CD4-positive, alpha-beta T cell treated with Interleukin-6 for 4 hours (primary cell): ENCODE results near the gene WFIKKN1.

Source experiments
- DNase-seq: peaks from one replicate; pipeline ENCODE4 v3.0.0-alpha.2; 2020; ENCODE audit warnings: mixed read lengths

The WFIKKN1 gene, protein sequence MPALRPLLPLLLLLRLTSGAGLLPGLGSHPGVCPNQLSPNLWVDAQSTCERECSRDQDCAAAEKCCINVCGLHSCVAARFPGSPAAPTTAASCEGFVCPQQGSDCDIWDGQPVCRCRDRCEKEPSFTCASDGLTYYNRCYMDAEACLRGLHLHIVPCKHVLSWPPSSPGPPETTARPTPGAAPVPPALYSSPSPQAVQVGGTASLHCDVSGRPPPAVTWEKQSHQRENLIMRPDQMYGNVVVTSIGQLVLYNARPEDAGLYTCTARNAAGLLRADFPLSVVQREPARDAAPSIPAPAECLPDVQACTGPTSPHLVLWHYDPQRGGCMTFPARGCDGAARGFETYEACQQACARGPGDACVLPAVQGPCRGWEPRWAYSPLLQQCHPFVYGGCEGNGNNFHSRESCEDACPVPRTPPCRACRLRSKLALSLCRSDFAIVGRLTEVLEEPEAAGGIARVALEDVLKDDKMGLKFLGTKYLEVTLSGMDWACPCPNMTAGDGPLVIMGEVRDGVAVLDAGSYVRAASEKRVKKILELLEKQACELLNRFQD

DNA sequence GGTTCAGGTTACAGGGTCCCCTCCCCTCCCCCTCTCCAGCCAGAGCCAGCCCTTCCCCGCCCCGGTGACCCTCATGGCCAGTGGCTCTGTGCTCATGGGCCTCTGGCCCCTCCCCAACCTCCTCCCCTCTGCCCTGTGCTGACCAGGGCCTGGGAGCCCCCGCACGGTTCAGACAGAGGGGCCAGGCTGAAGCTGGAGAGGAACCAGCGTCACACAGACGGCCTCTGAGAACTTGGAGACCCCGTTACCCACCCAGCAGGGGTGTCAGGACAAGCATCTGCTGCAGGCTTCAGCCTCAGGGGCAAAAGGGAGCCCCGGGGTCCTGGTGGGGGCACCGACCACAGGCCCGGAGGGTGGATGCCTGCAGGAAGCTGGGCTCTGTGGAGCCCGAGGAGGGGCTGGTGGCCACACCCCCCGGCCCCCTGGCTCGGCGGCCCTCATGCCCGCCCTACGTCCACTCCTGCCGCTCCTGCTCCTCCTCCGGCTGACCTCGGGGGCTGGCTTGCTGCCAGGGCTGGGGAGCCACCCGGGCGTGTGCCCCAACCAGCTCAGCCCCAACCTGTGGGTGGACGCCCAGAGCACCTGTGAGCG, at the start of gene WFIKKN1:
TSS of gene WFIKKN1 (plus strand) at position 171 of the 591 bp plus-strand sequence. CDS start at position 440, 269 bp downstream.
- no peak for DNase-seq

DNA sequence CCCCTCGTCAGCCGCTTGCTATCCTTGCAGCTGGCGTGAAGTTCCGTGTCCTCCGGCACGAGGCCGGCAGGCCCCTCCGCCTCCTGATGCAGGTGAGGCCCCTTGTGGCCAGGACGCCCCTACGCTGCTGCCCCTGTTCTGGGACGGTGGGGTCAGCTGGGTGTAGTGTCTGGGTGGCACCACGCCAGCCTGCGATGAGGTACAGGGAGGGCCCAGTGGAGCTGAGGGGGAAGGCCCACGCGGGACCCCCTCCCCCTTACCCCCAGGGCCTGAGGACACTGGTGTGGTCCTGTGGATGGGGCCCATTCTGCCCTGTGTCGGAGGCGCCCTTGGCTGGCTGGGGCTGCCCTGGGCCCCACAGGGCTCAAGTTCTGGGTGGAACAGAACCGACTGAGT, 48.6 kb upstream of the WFIKKN1 start:
- no peak for DNase-seq

DNA sequence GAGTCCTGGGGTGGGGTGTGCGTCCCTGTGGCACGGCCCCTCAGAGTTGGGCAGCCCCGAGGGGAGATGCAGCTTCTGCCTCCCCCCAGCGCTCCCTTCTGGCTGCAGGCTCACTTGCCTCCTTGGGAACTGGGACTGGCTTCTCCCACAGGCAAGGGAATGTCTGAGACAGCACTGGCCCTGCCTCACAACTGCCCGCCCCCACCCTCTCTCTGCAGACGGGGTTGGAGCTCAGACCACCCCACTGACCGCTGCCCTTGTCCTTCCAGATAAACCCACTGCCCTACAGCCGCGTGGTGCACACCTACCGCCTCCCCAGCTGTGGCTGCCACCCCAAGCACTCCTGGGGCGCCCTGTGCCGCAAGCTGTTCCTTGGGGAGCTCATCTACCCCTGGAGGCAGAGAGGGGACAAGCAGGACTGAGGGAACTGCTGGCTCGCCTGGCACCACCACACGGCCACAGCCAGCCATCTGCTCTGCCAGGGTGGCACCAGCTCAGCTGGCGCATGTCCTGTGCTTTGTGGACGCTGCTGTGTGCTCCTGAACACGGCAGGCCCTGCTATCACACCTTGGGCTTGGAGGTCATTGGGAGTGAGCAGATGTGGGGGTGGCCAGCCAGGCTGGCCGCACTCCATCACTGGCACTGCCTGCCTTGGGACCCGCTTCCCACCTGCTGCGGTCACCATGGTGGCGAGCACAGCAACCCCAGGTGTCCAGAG, 48.0 kb upstream of the WFIKKN1 start:
- DNase-seq, result no peak

DNA sequence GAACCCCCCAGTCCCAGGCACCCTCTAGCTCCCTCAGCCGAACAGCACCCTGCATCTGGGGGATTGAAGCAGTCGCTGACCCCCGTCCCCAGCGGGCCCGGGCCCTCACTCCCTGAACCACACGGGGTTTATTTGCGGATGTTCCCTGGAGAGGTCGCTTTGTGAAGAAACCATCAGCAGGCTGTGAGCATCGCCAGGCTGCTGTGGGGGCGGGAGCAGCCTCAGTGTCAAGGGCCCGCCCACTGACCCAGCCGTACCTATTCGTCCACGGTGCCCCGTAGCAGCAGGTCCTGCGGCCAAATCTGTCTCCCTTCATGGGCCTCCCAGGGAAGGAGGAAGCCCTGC, 47.3 kb upstream of the WFIKKN1 start:
- no peak for DNase-seq

DNA sequence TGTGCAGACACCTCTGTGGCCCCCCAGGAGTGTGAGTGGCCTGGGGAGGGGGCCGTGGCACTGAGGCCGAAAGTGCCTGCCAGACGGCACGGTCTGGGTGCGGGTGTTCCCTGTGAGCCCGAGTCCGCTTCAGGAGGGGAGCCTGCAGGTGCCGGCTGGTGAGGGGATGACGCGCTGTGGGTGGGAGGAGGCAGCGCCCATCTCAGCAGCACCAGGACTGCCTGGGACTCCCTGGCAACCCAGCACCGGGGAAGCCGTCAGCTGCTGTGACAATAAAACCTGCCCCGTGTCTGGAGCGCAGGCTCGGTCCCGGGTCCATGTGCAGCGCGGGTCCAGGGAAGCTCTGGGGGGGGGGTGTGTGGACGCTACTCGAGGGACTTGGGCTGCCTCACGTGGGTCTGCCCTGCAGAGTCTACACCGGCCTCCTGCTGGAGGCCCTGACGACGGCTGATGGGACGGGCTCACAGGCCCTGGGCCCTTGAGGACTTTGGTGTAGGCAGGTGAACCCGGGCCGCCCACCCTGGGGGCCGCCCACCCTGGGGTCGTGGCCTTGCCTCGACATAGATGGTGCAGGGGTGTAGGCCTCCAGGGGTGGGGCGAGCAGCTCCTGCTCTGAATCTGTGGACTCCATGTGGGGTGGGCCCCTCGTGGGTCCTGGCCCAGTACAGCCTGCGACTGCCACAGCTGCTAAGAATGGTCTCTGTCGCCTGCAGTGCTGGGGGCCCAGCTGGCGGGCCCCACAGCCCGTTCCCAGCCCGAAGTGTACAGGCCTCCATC, 46.8 kb upstream of the WFIKKN1 start:
- DNase-seq, result no peak

DNA sequence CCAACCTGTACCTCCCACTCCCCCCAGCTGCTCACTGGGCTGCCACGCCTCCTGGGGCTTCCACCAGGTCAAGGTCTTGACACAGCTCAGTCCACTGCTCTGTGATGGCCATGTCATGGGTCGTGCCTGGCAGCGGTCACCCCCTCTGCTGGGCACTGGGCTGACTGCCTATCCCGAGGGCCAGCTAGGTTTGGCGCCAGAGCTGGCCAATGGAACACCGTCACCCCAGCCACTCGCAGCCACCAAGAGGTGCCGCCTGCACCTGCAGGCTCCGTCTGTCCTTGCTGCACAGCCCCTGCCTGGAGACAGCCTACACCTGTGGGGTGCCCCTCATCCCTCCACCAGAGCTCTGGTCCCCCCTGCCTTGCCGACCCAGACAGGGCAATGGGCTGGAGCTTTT, 45.4 kb upstream of the WFIKKN1 start:
- DNase-seq, result no peak

DNA sequence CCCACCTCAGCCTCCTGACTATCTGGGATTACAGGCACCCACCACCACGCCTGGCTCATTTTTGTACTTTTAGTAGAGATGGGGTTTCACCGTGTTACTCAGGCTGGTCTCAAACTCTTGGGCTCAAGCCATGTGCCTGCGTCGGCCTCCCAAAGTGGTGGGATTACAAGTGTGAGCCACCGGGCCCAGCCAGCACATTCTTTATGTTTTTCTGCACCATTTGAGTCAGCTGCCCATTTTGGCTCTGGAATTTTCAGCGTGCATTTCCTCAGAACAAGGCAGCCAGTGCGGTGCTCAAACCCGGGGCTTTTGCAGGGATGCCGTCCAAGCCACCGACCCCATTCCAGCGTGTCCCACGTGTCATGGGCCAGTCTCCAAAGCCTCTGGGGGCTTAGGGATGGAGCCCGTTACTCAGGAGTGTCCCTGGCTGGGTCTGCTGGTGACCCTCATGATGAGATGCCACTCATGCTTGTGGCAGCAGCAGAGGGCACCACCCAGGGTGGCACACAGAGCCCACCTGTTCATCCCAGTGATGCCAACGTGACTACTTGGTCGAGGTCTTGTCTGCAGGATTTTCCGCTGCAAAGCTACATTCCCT, 44.6 kb upstream of the WFIKKN1 start:
- DNase-seq, result no peak

DNA sequence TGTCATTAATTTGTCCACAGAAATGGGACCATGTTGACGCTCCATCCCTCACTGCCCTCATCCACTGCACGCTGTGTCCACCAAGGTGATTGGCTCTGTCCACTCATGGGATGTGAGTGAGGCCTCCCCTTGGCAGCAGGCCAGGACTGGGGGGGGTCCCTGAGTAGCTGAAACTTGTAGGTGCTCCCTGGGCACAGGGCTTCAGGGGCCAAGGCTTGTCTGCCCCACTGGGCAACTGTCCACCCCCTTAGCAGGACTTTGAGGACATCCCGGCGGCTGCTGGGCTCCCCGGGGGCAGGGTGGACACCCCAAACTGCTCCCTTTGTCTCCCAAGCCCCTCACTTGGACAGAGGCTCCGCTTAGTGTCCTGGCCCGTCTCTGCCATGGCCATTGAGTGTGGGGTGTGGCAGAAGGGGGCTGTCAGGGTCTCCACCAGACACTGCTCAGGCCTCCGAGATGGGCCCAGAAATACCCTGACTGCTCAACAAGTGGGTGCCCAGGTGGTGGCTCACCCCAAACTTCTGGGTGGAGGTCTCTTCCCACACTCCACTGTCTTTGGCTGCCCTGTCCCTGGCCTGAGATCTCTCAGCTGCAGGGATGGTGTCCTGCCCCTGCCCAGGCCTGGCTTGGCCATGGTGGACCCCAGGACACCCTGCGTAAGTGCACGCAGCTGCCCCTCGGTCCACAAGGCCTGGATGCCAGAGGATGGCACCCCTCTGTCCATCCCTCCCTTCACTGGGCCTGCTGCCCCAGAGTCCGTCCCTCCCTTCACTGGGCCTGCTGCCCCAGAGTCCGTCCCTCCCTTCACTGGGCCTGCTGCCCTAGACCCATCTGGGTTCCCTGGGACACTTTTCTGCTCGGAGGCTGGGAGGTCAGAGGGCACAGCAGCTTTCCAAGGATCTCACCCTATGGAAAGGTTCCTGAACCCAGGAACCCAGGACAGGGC, 43.9 kb upstream of the WFIKKN1 start:
- no peak for DNase-seq

DNA sequence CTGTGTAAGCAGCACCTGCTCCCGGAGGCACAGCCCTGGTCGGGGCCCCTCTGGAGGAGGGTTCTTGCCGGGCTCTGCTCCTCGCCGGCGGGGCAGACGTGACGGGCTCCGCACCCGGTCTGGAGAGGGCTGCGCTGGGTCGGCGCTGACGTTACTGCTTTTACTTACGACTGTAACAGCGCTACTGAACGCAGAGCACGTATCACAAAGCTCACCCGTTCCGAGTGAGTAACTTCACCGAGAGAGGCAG, 42.2 kb upstream of the WFIKKN1 start:
- DNase-seq, result peak; percentile 61

DNA sequence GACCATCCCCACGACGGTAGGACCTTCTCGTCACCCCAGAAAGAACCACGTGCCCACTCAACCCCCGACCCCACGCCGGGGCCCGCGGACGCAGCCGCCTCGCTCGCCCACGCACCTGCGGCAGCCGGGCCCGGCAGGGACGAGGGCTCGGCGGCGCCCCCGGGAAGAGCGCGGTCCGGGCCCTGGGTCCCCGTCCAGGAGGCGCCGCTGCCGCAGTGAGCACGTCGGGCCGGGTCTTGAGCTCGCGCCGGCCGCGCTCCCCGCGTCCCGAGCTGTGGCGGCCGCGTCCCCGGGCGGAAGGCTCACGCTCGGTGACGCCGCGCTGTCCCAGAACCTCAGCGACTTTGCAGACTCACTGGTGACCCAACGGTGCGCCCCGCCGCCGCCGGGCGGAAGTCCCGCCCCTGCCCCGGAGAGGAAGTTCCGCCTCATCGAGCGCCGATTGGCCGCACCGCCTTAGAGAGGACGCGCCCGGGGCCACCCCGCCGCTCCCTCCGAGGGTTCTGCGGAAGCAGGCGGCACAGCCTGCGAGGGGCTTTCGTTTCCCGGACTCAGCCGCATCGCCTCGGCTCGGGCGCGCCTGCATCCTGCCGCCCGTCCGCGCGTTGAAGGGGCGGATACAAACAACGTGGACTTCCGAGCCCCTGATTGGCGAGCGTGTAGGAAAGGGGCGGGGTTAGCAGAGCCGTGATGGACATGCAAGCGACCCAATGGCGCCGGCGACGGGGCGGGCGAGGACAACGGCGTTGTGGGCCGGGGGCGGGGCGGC, 41.7 kb upstream of the WFIKKN1 start:
- peak; percentile 97 for DNase-seq

DNA sequence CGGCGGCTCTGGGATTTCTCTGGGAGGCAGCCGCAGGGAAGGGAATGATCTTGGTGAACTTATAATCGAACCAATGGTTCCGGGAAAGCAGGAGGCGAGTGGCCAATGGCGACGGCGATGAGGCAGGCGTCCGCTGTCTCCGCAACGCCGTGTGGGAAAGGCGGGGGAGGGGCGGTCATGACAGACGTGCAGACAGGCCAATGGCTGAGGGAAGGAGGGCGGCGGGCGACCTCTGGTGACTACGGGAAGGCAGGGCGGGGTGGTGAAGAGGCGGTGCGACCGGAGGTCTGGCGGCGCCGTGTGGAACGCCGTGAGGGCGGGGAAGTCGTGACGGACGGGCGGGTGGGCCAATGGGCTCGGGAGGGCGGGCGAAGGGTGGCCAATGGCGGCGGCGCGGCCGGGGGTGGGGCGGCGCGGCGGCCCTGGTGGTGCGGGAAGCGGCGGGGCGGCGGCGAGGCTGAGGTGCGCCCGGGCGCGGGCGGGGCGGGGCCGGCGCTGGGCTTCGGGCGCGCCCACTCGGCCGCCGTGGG, 41.1 kb upstream of the WFIKKN1 start, which contains the start of gene RAB40C:
TSS of gene RAB40C (plus strand) at position 409 of the 530 bp plus-strand sequence. CDS start 226 bp downstream, outside the sequence.
- DNase-seq, result peak; percentile 99

DNA sequence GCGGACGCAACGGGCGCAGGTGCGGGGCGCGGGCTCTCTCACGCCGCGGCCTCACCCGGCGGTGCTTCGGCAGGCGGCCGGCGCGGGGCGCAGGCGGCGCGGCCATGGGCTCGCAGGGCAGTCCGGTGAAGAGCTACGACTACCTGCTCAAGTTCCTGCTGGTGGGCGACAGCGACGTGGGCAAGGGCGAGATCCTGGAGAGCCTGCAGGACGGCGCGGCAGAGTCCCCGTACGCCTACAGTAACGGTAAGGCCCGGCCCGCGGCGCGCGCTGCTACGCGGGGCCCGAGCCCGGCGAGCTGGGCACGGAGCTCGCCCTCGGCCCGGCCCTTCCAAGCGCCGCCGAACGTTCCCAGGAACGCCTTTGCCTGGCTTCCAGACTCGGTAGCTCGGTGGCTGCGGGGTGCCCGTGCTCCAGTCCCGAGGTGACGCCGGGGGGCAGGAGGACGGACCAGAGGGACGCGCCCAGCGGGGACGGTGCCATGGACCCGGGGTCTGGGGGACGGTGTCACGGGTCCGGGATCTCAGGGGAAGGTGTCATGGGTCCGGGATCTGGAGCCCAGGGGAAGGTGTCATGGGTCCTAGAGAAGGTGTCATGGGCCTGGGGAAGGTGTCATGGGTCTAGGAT, 40.5 kb upstream of the WFIKKN1 start:
- DNase-seq, result no peak

DNA sequence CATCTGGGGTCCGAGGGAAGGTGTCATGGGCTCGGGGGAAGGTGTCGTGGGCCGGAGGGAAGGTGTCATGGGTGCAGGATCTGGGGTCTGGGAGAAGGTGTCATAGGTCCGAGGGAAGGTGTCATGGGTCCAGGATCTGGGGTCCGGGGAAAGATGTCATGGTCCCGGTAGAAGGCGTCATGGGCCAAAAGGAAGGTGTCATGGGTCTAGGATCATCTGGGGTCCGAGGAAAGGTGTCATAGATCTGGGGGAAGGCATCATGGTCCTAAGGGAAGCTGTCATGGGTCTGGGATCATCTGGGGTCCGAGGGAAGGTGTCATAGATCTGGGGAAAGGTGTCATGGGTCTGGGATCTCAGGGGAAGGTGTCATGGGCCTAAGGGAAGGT, 40.0 kb upstream of the WFIKKN1 start:
- no peak for DNase-seq

DNA sequence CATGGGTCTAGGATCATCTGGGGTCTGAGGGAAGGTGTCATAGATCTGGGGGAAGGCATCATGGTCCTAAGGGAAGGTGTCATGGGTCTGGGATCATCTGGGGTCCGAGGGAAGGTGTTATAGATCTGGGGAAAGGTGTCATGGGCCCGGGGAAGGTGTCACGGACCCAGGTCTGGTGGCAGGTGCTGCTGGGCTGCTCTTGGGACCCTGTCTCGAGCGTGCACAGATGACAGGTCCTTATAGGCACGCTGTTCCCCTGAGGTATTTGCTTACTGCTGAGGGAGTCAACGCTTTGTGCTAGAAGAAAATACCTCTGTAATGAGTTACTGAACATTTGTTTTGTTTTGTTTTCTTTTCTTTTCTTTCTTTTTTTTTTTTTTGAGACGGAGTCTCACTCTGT, 39.6 kb upstream of the WFIKKN1 start:
- DNase-seq, result no peak

DNA sequence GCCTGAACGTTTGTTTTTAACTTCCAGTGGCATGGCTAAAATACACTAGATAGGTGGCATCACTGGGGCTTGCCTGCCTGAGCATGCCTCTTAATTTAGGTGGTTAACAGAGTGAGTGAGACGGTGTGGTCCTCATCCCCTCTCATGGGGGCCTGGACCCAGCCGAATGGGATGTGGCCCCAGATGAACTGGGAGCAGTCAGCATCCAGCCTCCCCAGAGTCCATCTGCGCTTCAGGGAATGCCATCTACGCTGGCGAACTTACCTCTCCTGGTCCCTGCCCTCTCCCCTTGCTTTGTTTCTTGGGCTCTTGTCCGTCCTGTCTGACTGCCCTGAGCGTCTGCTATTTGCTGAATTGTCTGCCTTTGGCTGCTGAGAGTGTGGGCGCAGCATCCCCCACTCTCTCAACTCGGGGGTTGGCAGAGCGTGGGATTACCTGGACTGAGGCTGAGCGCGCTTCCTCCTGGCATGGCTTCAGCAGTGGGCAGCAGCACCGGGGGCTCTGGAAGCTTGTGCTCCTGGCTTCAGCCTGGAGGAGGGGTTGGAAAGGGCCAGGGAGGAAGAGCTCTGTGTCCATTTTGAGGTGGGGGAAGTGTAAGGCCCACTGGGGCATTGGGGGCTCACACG, 38.8 kb upstream of the WFIKKN1 start:
- no peak for DNase-seq

DNA sequence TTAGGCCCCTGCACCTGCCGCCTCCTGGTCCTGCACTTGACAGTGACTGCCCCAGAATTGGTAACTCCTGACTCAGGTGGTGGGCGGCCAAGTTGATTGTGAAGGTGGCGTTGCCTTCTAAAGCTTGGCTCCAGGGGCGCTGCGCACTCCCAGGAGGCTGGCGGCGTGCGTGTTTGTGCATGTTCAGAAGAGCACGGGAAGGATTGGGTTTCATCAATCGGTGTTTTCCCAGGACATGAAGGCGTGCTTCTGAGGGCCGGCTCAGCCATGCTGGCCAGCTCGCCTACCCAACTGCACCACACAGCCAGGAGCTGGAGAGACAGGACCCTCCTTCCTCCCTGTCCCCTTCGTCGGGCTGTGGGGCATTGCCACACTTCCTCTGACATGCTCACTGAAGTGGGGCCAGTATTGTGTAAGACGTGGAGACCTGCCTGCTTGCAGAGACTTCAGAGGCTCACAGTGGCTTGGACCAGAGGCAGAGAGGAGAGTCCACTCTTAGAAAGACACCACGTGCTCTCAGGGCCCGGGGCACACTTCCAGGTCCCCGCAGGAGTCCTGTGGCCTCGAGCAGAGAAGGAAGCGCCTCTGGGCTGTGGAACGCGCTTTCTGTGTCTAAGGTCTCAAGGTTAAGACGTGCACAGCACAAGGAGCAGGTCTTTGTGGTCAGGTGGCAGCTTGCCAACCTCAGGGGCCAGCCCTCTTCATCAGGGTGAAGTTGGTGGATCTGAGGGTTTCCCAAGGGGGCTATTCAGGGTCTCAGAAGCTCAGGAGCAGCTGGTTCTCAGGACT, 38.1 kb upstream of the WFIKKN1 start:
- DNase-seq, result no peak

DNA sequence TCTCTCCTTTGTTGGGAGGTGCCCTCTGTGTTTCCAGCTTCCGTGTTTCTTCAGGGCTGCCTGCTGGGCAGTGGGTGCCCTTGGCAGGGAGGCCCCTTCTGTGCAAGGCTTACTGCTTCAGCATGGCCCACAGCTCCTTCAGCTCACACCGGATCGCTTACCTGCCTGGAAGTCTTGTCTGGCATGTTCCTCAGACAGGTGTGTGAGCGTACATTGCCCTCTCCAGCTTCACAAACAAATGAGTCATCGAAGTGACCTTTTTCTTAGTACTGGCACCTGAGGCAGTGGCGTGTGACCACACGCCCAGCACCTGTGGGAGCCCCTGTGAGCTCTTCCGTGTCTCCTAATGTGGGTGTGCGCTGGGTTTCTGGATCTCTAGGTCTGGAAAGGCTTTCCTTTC, 37.4 kb upstream of the WFIKKN1 start:
- DNase-seq, result no peak

DNA sequence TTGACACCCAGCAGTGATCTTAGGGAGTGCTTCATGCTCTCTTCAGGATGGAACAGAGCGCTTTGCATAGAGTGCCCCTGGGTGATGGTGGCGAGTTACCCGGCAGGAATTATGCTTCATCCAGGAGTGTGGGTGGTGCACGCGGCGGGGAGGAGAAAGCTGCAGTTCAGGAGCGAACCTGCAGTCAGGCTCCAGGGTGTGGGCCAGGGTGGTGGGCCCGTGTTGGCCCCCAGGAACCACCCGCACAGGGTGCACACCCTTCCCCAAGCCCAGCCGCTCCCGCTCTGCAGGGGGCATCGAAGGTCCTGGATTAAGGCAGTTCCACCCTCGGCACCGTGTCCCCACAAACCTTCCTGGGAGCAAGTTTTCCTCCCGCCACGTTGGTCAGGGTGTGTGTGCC, 37.0 kb upstream of the WFIKKN1 start:
- DNase-seq, result no peak

DNA sequence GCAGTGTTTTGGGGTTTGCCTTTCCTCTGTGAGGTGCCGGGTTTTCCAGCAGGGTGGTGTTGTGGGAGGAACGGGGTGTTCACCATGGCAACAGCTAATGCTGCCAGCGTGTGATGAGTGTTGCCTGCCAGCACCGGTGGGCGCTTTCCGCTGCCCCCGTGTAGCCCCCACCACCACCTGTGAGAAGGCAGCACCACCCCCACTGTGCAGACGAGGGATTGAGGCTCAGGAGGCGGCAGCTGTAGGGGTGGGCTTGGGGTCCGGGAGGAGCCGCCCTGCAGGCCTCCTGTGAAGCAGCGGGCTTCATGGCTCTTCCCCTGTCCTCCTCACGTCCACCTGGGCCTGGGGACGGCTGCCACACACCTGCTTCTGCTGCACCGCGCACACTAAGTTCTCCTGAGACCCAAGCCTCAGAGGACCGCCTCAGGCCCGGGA, 35.7 kb upstream of the WFIKKN1 start:
- no peak for DNase-seq
